Lung (tissue), 12 donors: ENCODE data around the gene FLRT2. TPM values are rescaled to one million over a fixed set of nuclear protein-coding genes. Genes with fewer than 3 reads are reported as not detected.

Experiments
- ATAC-seq: fragments of 200-7000 bp; cut with Tn5 transposase; one replicate; pipeline ENCODE4 v1.9.1; 2020; ENCODE audit warnings: moderate number of reproducible peaks; ENCODE audit not compliant: insufficient read depth, low FRiP score
- DNase-seq, 3 donors: peaks; one replicate each; pipeline ENCODE4 v3.0.0-alpha.2; 2013 to 2017
- H3K27ac ChIP-seq, 2 donors: one replicate each; pipeline ENCODE4 v1.5.1; 2013; ENCODE audit warnings: mild to moderate bottlenecking in 2 of 2, moderate library complexity in 2 of 2, control low read depth in 1 of 2, inconsistent platforms in 1 of 2, low read depth in 1 of 2, low read length in 1 of 2
- H3K27me3 ChIP-seq, 3 donors: one replicate each; pipeline ENCODE4 v1.5.1; 2013; ENCODE audit warnings: low read length in 2 of 3; ENCODE audit not compliant: control insufficient read depth in 3 of 3, insufficient read depth in 3 of 3
- H3K36me3 ChIP-seq, 4 donors: one replicate each; pipeline ENCODE4 v1.5.1; 2013; ENCODE audit warnings: low read length in 4 of 4, mild to moderate bottlenecking in 1 of 4, moderate library complexity in 1 of 4; ENCODE audit not compliant: control insufficient read depth in 4 of 4, insufficient read depth in 4 of 4
- H3K4me1 ChIP-seq, 5 donors: one replicate each; pipeline ENCODE4 v1.5.1; 2013; ENCODE audit warnings: low read length in 5 of 5, mild to moderate bottlenecking in 2 of 5, moderate library complexity in 1 of 5; ENCODE audit not compliant: control insufficient read depth in 5 of 5, insufficient read depth in 5 of 5
- H3K4me3 ChIP-seq: one replicate; pipeline ENCODE4 v1.5.1; 2013; ENCODE audit warnings: mild to moderate bottlenecking, control low read depth, moderate library complexity
- H3K9ac ChIP-seq, 2 donors: one replicate each; pipeline ENCODE4 v1.5.1; 2013; ENCODE audit warnings: low read length in 2 of 2, control low read depth in 1 of 2; ENCODE audit not compliant: insufficient read depth in 1 of 2
- H3K9me3 ChIP-seq, 4 donors: one replicate each; pipeline ENCODE4 v1.5.1; 2013; ENCODE audit warnings: low read length in 3 of 4, mild to moderate bottlenecking in 1 of 4, moderate library complexity in 1 of 4; ENCODE audit not compliant: control insufficient read depth in 4 of 4, insufficient read depth in 3 of 4
- WGBS, 2 donors: extraction: QIAGEN DNeasy Blood & Tissue Kit; methylation state at CpG; one replicate each; pipeline ENCODE4 v1.1.7; 2013; 5-methylcytosine and 5-hydroxymethylcytosine counted together
- polyA plus RNA-seq, 2 donors: library from polyadenylated mRNA; stranded (reverse); fragments of 200-250 nt; gene quantifications; one replicate each; pipeline ENCODE4 v1.2.1, GENCODE V29; 2013
- total RNA-seq, 2 donors: library from RNA; depleted of rRNA in 1 of 2; stranded (reverse); fragments of >200 nt in 1 of 2; gene quantifications; one replicate each; pipeline ENCODE4 v1.2.1, GENCODE V29; 2014 to 2021
- TF ChIP-seq, protein P1 (sequence below): IDR thresholded peaks from 2 replicates; pipeline ENCODE4 v1.5.1; 2012; ENCODE audit warnings: mild to moderate bottlenecking; ENCODE audit errors: control extremely low read depth, extremely low read depth
- donor health status: control.
- donor health status: control.
- donor health status: Bipolar disorder and iron deficiency.
- donor health status: healthy.
- donor health status: DM: yes; HTN: yes; CAD: no.

Gene FLRT2
- total and polyA plus RNA-seq, 4 donors, result 1.2 to 53.7 (median 8.8) TPM

- H3K27me3 ChIP-seq, result no peaks in the 10 kb centered on the region
- no peaks in the 10 kb centered on the region for H3K4me1 ChIP-seq
- no peak overlapping the region for H3K4me3 ChIP-seq
- 82 to 87% methylated on average over 2 of the region's 2 CpGs for WGBS, 2 donors
- no peaks in the 10 kb centered on the region for H3K9me3 ChIP-seq
- TF ChIP-seq, protein P1, sequence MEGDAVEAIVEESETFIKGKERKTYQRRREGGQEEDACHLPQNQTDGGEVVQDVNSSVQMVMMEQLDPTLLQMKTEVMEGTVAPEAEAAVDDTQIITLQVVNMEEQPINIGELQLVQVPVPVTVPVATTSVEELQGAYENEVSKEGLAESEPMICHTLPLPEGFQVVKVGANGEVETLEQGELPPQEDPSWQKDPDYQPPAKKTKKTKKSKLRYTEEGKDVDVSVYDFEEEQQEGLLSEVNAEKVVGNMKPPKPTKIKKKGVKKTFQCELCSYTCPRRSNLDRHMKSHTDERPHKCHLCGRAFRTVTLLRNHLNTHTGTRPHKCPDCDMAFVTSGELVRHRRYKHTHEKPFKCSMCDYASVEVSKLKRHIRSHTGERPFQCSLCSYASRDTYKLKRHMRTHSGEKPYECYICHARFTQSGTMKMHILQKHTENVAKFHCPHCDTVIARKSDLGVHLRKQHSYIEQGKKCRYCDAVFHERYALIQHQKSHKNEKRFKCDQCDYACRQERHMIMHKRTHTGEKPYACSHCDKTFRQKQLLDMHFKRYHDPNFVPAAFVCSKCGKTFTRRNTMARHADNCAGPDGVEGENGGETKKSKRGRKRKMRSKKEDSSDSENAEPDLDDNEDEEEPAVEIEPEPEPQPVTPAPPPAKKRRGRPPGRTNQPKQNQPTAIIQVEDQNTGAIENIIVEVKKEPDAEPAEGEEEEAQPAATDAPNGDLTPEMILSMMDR, result no peak
- H3K36me3 ChIP-seq, result no peaks in the 10 kb centered on the region
- no peak overlapping the region for H3K9ac ChIP-seq
- ATAC-seq (no peak), DNase-seq (no peak)
- no peak overlapping the region for H3K27ac ChIP-seq
Observed at GRCh38 chr14:85660243-85660922, 130.4 kb downstream of the FLRT2 start.

- Histone ChIP-seq H3K9me3 (no peaks in the 10 kb centered on the region), H3K27me3 (no peaks in the 10 kb centered on the region)
- ATAC-seq, result no peak
Observed at GRCh38 chr14:85662096-85662495, 132.2 kb downstream of the FLRT2 start.

GRCh38 chr14:85663256-85663655, 133.3 kb downstream of the FLRT2 start:
- Histone ChIP-seq H3K9ac (no peak overlapping the region), H3K27ac (no peak overlapping the region), H3K4me3 (no peak overlapping the region), H3K36me3 (no peaks in the 10 kb centered on the region), H3K4me1 (no peaks in the 10 kb centered on the region), H3K9me3 (no peaks in the 10 kb centered on the region), H3K27me3 (no peaks in the 10 kb centered on the region)
- 65 to 69% methylated on average over 2 of the region's 2 CpGs for WGBS, 2 donors
- TF ChIP-seq, protein P1, result no peak
- DNase-seq (peak in 2 of 3 donors; percentile 15 to 24), ATAC-seq (no peak)

More at GRCh38 chr14:85662096-85662495, 132.2 kb downstream of the FLRT2 start:
- DNase-seq, result peak in 2 of 3 donors; percentile 8 to 29
- Histone ChIP-seq H3K36me3 (no peaks in the 10 kb centered on the region), H3K9ac (no peak overlapping the region), H3K4me3 (no peak overlapping the region), H3K4me1 (no peaks in the 10 kb centered on the region), H3K27ac (no peak overlapping the region)
- 42 to 55% methylated on average over 9 of the region's 9 CpGs for WGBS, 2 donors
- TF ChIP-seq, protein P1, result no peak

- ATAC-seq, result no peak
- Histone ChIP-seq H3K4me1 (no peaks in the 10 kb centered on the region), H3K4me3 (no peak overlapping the region), H3K36me3 (no peaks in the 10 kb centered on the region), H3K9ac (no peak overlapping the region), H3K27me3 (no peaks in the 10 kb centered on the region), H3K9me3 (no peaks in the 10 kb centered on the region), H3K27ac (no peak overlapping the region)
- TF ChIP-seq, protein P1, result no peak
- DNase-seq, result no peak
Observed at GRCh38 chr14:85663667-85664066, 133.7 kb downstream of the FLRT2 start.
